Measurements from ENCODE around the gene SAP30BP. TPM values are rescaled to one million over a fixed set of nuclear protein-coding genes. Genes with fewer than 3 reads are reported as not detected.

SAP30BP gene
- total and polyA plus RNA-seq, 2 of the 13 experiments (the other 11 are each of a cell fraction or from before 2014, with no cell fraction given) = 67.7 to 99.4 TPM

DNA sequence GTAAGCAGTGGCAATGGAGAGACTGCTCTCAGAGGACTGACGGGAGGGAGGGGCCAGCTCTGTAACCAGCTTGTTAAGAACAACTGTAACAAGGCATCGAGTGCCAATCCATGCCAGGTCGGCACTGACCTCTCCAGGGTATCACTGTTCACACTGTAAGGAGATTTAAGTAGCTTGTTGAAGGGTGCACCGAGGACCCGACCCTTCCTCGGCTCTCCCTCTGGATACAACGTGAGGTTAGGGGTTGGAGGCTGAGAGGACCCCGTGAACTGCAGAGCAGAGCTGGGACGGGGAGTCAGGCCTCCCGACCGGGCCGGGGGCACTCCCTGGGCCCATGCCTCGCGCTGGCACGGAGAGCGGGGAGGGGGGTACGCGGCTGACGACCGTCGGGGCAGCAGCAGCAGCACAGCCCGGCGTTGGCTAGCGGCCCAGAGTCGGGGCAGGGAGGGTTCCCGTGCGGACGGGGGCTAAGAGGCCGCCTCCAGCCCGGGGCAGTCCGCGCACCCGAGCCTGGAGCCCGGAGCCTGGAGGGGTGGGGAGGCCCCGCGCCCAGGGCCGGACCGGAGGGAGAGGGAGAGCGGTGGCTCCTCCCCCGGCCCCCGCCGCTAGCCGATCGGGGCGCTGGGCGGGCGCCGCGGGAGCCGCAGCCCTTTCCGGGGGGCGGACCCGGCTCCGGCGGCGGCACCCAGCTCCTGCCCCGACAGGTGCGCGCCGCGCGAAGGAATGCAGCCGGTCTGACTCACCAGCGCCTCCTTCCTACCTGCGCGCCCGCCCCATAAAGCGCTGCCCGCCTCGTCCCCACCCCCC lies 53.7 kb downstream of the SAP30BP start, which contains the start of gene ITGB4 (continued):
- TF ChIP-seq, protein P1, sequence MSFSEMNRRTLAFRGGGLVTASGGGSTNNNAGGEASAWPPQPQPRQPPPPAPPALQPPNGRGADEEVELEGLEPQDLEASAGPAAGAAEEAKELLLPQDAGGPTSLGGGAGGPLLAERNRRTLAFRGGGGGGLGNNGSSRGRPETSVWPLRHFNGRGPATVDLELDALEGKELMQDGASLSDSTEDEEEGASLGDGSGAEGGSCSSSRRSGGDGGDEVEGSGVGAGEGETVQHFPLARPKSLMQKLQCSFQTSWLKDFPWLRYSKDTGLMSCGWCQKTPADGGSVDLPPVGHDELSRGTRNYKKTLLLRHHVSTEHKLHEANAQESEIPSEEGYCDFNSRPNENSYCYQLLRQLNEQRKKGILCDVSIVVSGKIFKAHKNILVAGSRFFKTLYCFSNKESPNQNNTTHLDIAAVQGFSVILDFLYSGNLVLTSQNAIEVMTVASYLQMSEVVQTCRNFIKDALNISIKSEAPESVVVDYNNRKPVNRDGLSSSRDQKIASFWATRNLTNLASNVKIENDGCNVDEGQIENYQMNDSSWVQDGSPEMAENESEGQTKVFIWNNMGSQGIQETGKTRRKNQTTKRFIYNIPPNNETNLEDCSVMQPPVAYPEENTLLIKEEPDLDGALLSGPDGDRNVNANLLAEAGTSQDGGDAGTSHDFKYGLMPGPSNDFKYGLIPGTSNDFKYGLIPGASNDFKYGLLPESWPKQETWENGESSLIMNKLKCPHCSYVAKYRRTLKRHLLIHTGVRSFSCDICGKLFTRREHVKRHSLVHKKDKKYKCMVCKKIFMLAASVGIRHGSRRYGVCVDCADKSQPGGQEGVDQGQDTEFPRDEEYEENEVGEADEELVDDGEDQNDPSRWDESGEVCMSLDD (CRISPR knock-in tag; IDR thresholded peaks at IDR 0.05; ENCODE audit: borderline replicate concordance) = no peak
- no peak for TF ChIP-seq ZFP37 (CRISPR knock-in tag; IDR thresholded peaks at IDR 0.05; ENCODE audit: borderline replicate concordance)
- TF ChIP-seq ZNF652 (CRISPR knock-in tag; IDR thresholded peaks at IDR 0.05; ENCODE audit: borderline replicate concordance, low read depth) = no peak
- TF ChIP-seq BHLHE40 (IDR thresholded peaks at IDR 0.05; ENCODE audit: low read length) = no peak
- no peak for TF ChIP-seq ZNF674 (CRISPR knock-in tag; IDR thresholded peaks at IDR 0.05; ENCODE audit: low read depth)
- TF ChIP-seq SRSF9 (IDR thresholded peaks at IDR 0.05; ENCODE audit: borderline replicate concordance, insufficient read depth, low read depth, low read length, poor library complexity, severe bottlenecking) = no peak
- no peak for TF ChIP-seq NR3C1 (CRISPR knock-in tag; IDR thresholded peaks at IDR 0.05)
- no peak for TF ChIP-seq EP300 (IDR thresholded peaks at IDR 0.05; ENCODE audit: low read depth in 2 of 2, low read length in 2 of 2)
- TF ChIP-seq EP300 (CRISPR knock-in tag; IDR thresholded peaks at IDR 0.05; ENCODE audit: borderline replicate concordance) = no peak
- TF ChIP-seq SAFB2 (CRISPR knock-in tag; IDR thresholded peaks at IDR 0.05; ENCODE audit: borderline replicate concordance, low read depth) = no peak
- TF ChIP-seq, protein P2, sequence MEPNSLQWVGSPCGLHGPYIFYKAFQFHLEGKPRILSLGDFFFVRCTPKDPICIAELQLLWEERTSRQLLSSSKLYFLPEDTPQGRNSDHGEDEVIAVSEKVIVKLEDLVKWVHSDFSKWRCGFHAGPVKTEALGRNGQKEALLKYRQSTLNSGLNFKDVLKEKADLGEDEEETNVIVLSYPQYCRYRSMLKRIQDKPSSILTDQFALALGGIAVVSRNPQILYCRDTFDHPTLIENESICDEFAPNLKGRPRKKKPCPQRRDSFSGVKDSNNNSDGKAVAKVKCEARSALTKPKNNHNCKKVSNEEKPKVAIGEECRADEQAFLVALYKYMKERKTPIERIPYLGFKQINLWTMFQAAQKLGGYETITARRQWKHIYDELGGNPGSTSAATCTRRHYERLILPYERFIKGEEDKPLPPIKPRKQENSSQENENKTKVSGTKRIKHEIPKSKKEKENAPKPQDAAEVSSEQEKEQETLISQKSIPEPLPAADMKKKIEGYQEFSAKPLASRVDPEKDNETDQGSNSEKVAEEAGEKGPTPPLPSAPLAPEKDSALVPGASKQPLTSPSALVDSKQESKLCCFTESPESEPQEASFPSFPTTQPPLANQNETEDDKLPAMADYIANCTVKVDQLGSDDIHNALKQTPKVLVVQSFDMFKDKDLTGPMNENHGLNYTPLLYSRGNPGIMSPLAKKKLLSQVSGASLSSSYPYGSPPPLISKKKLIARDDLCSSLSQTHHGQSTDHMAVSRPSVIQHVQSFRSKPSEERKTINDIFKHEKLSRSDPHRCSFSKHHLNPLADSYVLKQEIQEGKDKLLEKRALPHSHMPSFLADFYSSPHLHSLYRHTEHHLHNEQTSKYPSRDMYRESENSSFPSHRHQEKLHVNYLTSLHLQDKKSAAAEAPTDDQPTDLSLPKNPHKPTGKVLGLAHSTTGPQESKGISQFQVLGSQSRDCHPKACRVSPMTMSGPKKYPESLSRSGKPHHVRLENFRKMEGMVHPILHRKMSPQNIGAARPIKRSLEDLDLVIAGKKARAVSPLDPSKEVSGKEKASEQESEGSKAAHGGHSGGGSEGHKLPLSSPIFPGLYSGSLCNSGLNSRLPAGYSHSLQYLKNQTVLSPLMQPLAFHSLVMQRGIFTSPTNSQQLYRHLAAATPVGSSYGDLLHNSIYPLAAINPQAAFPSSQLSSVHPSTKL (CRISPR knock-in tag; IDR thresholded peaks at IDR 0.05) = no peak
- no peak for TF ChIP-seq ZNF354B (CRISPR knock-in tag; IDR thresholded peaks at IDR 0.05)
- 0 out of 2 replicates have a peak, but pooled peaks have one; percentile 32 for TF ChIP-seq SP4 (CRISPR knock-in tag; IDR thresholded peaks at IDR 0.05)
- TF ChIP-seq NKX3-1 (CRISPR knock-in tag; IDR thresholded peaks at IDR 0.05) = no peak
- no peak for TF ChIP-seq AGO1 (IDR thresholded peaks at IDR 0.05; ENCODE audit: low read depth, low read length, poor library complexity, severe bottlenecking)
- no peak for TF ChIP-seq SETDB1 (CRISPR knock-in tag; IDR thresholded peaks at IDR 0.05; ENCODE audit: borderline replicate concordance)
- no peak for TF ChIP-seq ZFP62 (CRISPR knock-in tag; IDR thresholded peaks at IDR 0.05)
- no peak for TF ChIP-seq ZFP36L2 (CRISPR knock-in tag; IDR thresholded peaks at IDR 0.05)
- TF ChIP-seq TEAD3 (CRISPR knock-in tag; optimal IDR thresholded peaks at IDR 0.05; ENCODE audit: borderline replicate concordance) = no peak
- no peak for TF ChIP-seq GTF2F1 (IDR thresholded peaks at IDR 0.05; ENCODE audit: low read length)
- TF ChIP-seq HOXD1 (CRISPR knock-in tag; IDR thresholded peaks at IDR 0.05) = no peak
- no peak for TF ChIP-seq SMAD3 (CRISPR knock-in tag; IDR thresholded peaks at IDR 0.05)
